ENCODE data around the gene MVP.
"Not testable (repeated sequence)": the region's sequence is repeated elsewhere in the genome, so short reads cannot be mapped to it uniquely, and the experiment has no call there.

MVP gene

DNA sequence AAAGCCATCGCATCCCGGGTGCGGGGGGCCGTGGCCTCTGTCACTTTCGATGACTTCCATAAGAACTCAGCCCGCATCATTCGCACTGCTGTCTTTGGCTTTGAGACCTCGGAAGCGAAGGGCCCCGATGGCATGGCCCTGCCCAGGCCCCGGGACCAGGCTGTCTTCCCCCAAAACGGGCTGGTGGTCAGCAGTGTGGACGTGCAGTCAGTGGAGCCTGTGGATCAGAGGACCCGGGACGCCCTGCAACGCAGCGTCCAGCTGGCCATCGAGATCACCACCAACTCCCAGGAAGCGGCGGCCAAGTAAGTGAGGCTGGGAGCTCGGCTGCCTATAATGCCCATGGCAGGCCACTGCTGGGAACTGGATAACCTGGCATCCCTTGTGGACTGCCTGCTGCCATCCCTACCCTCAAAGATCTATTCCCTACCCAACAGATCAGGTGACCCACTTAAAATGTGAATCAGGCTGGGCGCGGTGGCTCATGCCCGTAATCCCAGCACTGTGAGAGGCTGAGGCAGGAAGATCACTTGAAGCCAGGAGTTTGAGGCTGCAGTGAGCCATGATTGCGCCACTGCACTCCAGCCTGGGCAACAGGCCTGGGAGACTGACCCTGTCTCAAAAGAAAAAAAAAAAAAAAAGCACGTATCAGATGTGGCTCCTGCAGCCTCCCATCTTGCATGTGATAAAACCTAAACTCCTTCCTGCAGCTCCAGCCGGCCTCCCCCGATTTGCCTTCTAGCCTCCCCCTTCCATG, 24.5 kb downstream of the MVP start:
- DNase-seq = no peak

DNA sequence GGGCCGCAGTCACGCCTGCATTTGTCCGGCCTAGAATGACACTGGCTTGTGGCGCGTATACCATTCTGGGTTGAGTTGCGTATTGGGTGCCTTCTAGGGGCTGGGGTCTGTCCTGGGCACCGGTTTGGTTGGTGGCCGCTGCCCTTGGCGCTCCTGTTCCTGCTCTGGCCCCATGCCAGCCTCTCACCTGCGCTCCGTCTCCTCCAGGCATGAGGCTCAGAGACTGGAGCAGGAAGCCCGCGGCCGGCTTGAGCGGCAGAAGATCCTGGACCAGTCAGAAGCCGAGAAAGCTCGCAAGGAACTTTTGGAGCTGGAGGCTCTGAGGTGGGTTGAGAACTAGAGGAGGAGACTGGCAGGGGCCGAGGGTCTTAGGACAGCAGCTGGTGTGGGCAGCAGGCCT, 25.4 kb downstream of the MVP start:
- no peak for DNase-seq

- DNase-seq = peak; percentile 69
Measured at GRCh38 chr16:29848420-29849297, 28.4 kb downstream of the MVP start.

DNA sequence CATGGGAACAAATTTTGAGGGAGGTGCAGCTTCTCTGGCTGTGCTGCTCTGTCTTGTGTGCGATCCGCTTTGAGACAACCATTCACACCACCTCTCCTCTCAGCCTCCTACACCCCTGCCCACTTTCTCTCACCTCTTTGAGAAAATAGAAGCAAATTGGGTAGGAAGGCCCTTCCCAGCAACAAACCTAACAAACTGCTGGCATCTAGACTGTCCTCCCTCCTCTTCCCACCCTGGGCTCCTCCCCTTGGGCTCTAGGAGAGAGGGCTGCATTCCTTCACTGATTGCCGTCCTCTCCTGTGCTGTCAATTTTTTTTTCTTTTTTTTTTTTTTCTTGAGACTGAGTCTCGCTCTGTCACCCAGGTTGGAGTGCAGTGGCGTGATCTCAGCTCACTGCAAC, 29.2 kb downstream of the MVP start:
- no peak for DNase-seq

GRCh38 chr16:29850998-29851397, 30.7 kb downstream of the MVP start:
- DNase-seq = no peak

GRCh38 chr16:29852654-29853053, 32.4 kb downstream of the MVP start:
- no peak for DNase-seq

DNA sequence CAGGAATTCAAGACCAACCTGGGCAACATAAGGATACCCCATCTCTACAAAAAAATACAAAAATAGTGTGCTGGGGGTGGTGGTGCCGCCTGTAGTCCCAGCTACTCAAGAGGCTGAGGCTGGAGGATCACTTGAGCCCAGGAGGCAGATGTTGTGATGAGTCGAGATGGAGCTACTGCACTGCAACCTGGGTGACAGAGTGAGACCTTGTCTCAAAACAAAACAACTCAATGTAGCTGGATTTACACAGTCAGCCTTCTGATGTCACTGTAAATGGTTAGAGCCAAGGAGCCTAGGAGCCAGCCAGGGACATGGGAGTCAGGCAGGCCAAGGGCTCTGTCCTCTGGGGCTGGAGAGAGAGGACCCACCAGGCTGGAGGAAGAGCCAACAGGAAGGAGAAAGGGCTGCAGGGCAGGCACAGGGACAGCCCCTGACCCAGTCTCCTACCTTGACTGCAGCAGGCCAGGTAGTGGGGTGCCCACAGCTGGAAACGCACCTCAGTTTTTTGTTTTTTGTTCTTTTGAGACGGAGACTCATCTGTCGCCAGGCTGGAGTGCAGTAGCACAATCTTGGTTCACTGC, 34.3 kb downstream of the MVP start:
- DNase-seq = no peak

DNA sequence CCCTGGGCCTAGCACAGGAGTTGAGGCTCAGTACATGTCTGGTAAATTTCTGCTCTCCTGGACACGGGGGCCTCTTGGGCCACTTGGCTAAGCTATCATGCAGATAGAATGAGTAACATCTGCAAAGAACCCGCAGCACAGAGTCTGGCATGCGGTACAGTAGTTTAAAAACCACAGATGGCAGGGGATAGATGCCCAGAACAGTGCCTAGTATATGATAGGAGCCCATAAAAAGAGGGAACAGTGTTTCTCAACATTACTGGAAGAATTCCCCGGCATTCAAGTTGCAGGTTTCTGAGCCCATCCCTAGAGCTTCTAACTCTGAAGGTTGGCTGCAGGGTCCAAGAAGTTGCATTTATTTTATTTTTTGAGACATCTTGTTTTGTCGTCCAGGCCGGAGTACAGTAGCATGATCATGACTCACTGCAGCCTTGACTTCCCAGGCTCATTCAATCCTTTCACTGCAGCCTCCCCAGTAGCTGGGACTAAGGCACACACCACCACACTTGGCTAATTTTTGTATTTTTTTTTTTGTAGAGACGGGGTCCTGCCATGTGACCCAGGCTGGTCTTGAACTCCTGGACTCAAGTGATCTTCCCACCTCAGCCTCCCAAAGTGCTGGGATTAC, 37.0 kb downstream of the MVP start:
- DNase-seq = no peak

GRCh38 chr16:29858149-29858849, 38.0 kb downstream of the MVP start:
- DNase-seq = no peak

- no peak for DNase-seq
Measured at GRCh38 chr16:29858974-29859373, 38.7 kb downstream of the MVP start.

GRCh38 chr16:29860218-29860617, 40.0 kb downstream of the MVP start:
- no peak for DNase-seq

- no peak for DNase-seq
Measured at GRCh38 chr16:29862383-29862883, 42.2 kb downstream of the MVP start.

- peak; percentile 85 for DNase-seq
Measured at GRCh38 chr16:29862884-29863668, 42.8 kb downstream of the MVP start, which contains the start of gene CDIPT. Gene CDIPT (minus strand): TSS chr16:29863226. CDS start chr16:29862857, 369 bp downstream.

GRCh38 chr16:29863669-29863984, 43.4 kb downstream of the MVP start:
- DNase-seq = no peak

GRCh38 chr16:29864205-29864604, 43.9 kb downstream of the MVP start:
- DNase-seq = no peak

GRCh38 chr16:29868396-29869009, 48.2 kb downstream of the MVP start:
- DNase-seq = no peak

- not testable (repeated sequence) for DNase-seq
Measured at GRCh38 chr16:29869067-29869466, 48.8 kb downstream of the MVP start.

- DNase-seq = no peak
Measured at GRCh38 chr16:29871822-29872546, 51.7 kb downstream of the MVP start.

- DNase-seq = no peak
Measured at GRCh38 chr16:29873319-29873718, 53.1 kb downstream of the MVP start.

DNA sequence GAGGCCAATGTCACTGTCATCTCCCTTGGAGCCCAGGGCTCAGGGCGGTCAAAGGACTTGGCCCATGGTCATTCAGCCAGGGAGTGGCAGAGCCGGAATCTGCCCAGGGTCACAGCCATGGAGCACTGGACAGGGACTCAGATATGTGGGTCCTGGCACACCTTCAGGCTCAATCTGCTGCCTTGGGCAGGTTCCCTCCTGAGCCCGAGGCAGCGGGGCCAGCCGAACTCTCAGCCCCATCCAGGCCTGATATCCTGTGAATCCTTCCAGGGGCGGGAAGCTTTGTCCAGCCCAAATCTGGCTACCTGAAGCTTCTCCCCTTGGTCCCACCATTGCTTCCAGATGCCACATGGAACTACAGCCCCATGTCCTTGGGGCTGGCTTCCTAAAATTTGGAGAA, 54.9 kb downstream of the MVP start:
- no peak for DNase-seq
